Activated CD4-positive, alpha-beta T cell treated with anti-CD3 and anti-CD28 coated beads, Interleukin-2, amount 50 U/mL, for 24 hours (primary cell): ENCODE measurements around the gene POLR2L.
A peak's percentile ranks its signal among the peaks of the same experiment; 100 is the strongest.

Source experiments
- DNase-seq, 2 donors: peaks; one replicate each; pipeline ENCODE4 v3.0.0-alpha.2; 2020; ENCODE audit warnings: low read depth in 1 of 2, low spot score in 1 of 2

POLR2L gene

DNA sequence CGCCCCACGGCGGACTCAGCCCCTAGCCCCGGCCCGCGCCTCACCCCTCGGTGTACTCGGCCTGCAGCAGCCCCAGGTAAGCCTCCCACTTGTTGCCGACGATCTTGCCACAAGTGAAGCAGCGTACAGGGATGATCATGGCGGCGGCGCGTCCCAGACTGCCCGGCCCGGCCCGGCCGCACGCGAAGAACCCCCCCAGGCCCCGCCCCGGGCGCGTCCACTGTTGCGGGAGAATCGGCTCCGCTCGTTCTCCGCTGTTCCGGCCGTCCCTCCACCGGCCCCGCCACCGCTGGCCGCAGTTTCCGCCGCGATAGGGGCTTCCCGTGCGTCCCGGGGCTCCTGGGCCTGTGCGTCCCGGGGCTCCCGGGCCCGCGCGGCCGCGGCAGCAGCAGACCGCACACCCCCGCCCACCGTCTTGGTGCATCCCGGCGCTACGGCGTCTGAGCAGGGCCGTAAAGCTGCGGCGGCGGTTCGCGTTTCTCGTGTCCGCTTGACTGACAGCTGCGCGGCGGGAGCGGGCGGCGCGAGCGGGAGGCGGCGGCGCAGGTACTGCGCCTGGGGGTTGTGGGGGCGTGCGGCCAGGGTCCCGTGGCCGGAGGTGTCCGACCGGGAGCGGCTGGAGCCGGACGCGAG, at the start of gene POLR2L, which contains the start of gene TSPAN4:
Gene POLR2L (minus strand): TSS at position 160 of the 633 bp plus-strand sequence. CDS start 21 bp downstream, at position 139.
Gene TSPAN4 (plus strand): TSS at position 483 of the 633 bp plus-strand sequence. CDS start 7,453 bp downstream, outside the sequence.
- DNase-seq = peak; percentile 78 to 84

DNA sequence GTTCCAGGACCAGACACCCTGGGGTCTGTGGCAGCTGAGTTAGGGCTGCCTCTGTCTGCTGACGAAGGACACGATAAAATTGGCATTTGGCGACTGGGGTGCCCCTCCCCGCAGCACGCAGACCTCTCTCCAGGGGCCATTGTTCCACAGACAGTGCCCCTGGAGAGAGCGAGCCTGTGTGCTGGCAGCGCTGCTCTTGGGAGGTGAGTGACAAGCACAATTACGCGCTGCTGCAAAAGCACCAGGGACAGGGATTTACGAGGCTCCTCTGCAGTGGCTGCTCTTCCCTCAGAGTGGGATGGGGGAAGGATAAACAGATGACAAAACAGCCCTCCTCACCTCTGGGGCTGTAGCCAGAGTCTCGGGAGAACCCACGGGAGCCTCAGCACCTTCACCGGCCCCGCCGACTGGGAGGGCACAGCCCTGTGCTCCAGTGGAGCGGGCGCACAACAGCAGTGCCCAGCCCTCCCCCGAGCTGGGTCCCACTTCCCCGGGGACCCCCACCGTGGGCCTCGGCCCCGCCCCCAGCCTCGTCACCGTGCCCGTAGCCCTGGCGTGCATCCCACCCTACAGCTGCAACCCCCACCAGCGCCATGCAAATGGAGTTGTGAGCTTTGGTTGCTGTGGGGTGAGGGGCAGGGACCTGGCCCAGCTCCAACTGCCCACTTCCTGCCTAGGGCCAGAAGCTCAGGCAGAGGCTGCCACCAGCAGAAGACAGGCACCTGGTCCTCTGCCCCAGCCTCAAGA, 48.6 kb upstream of the POLR2L start:
- no peak for DNase-seq

DNA sequence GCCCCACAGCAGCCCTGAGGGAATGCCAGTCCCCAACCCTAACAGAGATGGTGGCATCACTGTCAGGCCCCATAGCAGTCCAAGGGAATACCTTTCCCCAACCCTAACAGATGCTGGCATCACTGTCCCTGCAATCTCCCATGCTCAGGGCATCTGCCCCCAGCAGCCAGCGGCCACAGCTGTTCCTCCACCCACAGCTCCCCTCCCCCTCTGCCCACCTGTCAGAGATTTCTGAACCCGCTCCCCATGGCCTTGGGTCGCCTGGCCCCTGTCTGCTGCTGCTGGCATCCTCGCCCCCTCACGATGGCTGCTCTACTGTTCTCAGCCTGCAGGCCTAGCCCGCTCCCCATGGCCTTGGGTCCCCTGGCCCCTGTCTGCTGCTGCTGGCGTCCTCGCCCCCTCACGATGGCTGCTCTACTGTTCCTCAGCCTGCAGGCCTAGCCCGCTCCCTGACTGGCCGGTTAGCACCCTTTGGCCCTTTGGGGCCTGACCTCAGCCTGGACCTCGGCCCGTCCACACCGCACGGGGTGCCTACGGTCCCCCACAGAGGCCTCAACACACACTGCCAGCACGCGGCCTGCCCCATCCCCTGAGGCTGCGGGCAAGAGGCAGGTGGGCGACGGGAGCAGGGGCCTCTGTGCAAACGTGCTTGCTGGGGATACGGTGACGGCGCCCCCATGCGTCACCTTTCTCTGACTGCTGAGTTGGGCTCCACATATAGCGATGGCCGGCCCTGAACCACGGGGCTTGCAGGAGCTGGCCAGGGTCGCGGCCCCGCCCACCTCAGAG, 47.6 kb upstream of the POLR2L start:
- DNase-seq = no peak

DNA sequence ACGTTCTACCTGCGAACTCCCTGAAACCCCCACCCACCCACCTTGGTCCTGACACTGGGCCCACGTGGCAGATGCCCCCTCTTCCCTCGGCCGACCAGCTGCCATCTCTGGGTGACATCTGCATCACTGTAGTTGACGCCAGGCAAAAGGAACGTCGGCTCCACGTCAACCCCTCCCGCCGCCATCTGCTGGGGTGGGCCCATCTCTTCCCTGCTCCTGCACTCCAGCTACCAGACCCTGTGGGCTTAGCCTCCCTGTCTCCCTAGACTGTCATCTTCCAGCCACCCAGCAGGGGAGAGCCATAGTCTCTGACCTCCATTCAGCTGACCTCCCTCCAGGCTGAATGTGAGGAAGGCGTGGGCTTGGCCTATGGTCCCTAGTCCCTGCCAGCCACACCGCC, 46.9 kb upstream of the POLR2L start:
- no peak for DNase-seq

DNA sequence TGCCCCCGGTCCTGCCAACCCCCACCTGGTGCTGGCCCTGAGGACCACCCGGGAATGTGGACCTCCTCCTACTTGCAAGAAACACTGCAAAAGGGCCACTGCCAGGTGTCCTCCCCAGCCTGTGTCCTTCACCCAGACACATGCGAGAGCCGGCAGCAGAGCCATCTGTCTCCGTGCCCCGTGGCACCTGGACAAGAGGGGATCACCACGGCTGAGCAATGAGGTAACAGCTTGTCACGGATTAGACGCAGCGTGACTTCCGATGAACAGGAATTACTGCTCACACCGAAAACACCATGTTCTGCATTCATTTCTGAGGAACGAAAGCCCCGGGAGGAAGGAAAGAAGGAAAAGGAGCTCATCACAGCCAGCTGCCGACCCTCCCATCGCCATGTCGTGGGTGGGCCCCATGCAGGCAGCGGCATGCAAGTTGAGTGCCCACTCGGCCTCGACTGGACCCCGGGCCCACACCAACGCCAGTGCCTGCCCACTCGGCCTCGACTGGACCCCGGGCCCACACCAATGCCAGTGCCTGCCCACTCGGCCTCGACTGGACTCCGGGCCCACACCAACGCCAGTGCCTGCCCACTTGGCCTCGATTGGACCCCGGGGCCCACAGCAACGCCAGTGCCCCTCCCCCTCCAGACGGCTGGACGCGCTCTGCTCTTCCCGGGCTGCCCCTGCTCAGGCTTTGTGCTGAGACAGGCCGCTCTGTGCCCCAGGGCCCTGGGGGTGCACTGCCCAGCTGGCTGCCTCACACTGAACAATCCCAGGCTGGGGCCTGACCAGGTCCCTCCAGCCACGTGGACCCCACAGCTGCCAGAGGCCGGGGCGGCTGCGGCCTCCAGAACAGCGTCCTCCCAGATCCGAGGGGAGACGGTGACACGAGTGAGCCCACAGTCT, 46.2 kb upstream of the POLR2L start:
- no peak for DNase-seq

DNA sequence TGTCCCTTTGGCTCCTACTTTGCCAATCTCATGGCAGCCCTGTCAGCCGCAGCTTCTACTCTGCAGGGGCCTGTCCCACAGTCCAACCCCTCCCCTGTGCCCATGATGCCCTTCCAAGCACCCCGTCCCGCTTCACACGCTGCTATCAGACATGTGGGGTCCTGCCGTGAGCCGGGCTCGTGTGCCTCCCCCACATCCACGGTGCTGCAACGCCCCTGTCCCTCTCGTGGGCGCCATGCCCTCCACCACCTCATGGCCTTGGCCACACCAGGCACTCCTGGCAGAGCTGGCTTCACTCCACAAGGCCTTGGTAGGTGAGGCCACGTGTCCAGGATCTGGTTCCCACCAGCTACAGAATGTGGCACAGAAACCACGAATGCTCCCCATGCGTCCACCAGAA, 45.3 kb upstream of the POLR2L start:
- DNase-seq = no peak

DNA sequence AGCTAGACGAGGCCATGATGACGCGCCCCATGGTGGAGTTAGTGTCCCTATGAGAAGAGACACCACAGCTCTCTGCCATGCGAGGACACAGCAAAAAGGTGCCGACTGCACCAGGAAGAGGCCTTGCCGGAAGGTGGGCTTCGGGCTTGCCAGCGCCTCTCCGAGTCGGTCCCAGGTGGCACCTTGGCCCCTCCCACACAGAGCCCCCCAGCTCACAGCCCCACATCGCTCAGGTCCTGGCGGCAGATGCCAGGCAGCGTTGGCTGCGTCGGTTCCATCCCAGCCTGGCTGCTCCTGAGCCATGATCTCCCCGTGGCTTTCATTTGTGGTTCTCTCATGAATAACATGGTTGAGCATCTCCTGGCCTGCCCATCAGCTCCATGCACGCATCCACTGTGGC, 44.2 kb upstream of the POLR2L start:
- no peak for DNase-seq

DNA sequence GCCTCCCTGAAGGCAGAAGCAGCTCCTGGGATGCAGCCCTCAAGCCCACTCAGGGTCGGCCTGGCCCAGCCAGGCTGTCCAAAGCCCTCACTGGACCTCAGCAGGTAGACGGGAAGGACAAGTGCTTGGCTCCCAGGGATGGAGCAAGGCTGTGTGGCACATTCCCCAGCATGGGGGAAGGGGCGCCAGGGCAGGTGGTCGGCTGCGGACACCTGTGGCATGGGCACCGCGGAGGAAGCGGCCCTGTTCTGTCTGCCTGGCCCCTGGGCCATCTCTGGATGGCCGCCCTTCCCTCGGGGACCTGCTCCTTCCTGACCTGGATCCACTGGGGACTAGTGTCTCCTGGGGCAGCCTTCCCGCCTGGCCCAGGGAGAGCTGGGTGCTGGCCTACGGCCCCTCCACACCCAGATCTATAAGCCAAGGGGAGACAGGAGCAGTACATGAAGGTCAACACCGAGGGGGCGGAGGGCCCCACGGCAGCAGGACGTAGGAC, 42.3 kb upstream of the POLR2L start:
- DNase-seq = no peak

DNA sequence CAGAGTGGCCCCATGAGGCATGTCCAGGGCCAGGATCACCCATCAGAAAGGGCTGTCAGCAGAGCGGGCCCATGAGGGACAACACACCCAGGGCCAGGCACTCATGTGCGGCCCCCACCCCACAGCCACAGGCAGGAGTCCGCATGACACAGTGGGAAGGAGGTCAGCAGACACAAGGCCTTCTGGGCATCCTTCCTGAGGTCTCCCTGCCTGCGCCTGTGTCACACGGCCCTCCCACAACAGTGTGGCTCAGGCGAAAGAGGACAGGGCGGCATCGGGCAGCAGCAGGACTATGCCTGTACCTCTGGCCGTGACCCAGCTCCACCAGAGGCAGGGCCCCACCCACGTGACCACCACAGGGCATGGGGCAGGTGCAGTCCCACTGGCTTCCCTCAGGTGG, 41.2 kb upstream of the POLR2L start:
- DNase-seq = no peak

DNA sequence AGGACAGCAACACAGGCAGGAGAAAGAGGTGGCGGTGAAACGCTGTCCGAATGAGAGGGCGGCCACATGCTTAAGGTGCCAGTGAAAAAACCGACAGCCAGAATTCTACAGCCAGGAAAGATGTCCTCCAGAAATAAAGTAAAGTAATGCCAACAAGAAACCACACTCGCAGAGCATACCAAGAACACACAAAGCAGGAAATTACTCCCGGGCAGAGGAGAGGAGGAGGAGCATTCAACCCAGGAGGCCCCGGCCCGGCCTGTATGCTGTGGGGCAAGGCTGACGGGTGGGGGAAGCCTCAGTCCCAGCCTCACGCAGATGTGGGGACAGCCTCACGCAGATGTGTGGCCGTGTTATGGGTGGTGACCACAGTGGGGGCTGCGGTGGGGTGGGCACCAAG, 40.3 kb upstream of the POLR2L start:
- DNase-seq = no peak

DNA sequence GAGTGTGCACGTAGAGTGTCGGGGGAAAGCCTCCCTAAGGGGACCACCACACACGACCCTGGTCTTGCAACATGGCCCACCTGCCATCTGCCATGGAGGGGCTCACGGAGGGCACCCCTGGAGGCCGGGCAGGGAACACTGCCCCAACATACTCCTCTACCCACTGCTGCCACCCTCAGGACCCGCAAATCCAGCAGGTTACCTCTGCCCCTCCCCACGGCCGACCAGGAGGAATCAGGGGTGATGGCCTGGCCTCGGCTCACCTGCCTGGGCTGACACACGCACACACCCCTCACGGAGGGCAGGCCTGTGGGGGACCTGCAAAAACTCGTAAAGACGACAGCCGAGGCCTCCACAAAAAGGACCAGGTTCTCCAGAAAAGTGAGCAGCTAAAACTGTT, 38.1 kb upstream of the POLR2L start:
- no peak for DNase-seq

DNA sequence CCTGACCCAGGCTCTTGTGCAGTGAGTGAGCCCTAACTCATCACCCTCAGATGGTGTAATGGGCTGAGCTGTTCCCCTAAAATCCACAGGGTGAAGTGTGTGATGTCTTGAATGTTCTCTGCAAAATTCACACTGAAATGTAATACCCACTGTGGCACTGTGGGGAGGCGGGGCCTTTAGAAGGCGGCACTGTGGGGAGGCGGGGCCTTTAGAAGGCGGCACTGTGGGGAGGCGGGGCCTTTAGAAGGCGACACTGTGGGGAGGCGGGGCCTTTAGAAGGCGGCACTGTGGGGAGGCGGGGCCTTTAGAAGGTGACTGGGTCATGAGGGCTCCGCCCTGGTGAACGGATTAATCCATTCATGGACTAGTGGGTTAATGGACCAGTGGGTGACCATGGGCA, 35.2 kb upstream of the POLR2L start:
- no peak for DNase-seq

DNA sequence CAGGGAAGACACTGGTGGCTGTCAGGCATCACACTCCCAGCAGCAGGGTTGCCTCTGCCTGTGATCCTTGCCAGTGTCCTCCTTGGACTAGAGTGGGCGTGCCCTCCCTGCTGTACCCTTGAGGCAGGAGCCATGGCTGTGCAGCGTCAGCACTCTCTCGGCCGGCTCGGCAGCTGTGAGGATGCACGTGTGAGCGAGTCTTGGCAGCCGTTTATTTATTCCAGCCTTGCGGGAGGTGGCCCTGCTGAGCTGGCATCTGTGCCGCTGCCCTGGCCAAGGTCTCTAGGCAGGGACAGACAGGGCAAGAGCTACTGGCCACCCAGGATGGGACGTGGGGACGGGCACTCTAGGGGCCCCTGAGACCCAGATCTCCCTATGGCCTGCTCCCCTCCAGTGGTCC, 34.2 kb upstream of the POLR2L start:
- DNase-seq = no peak

DNA sequence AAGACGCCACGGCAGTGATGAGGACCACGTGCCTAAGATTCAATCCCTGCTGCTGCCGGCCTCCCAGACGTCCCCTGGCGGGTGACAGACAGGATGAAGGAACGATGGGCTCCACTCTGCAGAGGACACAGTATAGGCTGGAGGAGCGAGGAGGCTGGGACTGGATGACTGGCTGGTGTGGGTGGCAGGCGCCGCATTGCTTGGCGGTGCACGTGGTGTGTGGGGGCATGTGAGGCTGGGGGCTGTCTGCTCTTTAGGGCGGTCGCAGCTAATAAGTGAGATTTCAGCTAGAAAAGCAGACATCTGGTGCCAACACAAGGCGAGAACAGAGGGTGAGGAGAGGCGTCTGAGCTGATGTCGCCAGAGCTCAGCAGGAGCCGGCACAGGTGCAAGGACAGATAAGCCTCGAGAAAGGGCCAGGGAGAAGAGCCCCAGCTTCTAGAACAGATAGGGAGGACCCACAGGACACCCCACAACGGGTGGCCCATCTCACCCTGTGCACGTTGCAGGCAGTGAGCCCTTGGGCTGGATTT, 33.5 kb upstream of the POLR2L start:
- no peak for DNase-seq

DNA sequence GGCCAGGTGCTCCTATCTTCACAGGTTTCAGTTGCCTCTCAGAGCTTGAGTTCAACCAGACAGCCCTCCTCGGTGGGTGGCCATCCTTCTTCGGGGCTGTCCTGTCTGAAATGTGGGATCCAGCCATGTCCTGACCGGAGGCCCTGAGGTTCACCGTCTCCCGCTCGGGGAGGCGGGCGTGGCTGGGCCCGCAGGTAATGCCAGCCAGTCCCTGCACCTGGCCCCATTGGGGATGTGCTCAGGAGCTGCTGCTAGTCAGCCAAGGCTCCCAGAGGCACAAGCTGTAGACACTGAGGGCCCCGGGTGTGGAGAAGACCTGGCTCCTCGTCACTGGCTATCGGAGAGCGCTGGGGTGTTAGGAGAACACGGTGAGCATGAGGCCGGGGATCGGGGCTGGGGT, 32.9 kb upstream of the POLR2L start:
- DNase-seq = no peak

DNA sequence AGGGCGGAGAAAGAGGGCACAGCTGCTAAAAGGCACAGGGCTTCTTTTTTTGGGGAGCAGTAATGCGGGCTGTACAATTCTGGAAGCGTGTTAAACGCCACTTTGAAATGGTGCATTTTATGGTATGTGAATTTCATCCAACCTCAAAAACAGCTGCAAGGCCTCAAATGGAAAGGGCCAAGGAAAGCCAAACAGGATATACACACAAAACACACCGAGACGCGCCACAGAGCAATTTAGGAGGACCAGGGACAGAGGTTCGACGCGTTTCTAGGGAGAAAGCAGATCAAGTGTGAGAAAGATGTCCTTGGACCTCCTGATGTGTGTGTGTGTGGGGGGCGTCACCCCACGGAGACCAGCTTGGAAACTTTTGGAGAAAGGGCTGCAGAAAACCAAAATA, 31.4 kb upstream of the POLR2L start:
- DNase-seq = no peak

DNA sequence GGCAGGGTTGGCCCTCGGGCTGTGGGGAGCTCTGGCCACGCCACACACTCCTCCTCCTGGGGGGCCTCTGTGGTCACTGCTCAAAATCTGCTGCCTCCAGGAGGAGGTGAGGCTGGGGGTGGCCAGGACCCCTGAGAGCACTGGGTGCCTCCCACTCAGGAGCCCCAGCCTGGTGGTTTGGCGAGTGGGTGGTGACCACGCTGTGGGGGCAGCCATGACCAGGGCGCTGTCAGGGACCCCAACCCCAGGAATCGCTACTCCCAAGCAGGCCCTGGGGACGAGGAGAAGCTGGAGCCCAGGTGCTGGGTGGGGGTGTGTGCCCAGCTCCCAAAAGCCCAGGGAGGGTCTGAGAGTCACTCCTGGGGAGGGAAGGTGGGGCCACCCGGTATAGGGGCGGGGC, 30.5 kb upstream of the POLR2L start:
- DNase-seq = no peak

DNA sequence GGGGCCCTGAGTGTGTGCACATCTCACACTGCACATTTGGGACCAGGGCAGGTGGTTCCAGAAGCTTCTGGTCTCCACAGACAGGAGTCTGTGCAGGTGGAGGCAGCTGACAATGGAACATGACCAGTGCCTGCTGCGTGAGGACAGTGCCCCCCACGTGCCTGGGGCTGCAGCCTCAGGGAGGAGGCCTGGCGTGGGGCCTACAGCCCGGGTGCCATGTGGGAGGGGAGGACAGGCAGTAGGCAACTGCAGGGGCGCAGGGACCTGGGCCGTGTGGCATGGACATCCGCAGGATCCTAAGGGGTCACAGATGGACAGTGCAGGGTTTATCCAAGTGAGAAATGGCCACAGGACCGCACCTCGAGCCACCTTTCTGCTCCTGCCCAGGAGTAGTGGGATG, 29.1 kb upstream of the POLR2L start:
- DNase-seq = no peak

DNA sequence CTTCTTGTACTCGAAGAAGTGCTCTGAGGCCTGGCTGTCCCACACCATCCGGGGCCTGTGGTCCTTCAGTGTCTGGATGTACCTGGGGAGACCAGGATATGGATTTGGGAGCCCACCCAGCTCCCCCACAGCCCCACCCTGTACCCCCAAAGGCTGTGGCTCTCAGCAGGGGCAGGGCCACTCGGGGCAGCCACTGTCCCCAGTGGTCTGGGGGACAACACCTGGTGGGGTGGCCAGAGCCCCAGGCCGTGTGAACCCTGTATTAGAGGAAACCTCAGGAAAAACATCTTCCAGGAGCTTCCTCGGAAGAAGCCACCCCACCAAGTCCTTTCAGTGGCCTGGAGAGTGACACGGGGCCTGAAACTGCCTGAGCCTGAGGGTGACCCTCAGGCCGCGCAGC, 28.1 kb upstream of the POLR2L start:
- DNase-seq = no peak

DNA sequence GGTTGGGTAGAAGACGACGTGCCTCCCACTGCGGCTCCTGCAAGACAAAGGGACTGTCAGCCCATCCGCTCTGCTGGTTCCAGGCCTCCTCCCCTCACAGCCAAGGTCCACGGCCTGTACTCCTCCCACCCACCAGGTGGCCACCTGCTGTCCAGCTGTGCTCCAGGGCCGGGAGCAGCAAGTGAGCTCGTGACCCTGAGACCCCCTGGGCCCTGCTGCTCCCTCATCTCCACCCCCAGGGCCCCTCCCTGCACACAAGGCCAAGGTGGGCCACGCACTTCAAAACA, 27.7 kb upstream of the POLR2L start:
- DNase-seq = no peak
